HepG2 (cell line): ENCODE measurements around the gene ENPP1. TPM values are rescaled to one million over a fixed set of nuclear protein-coding genes. Genes with fewer than 3 reads are reported as not detected.
A peak's percentile ranks its signal among the peaks of the same experiment; 100 is the strongest.

Source experiments
- CENPBD1 ChIP-seq: sonication (generic); formaldehyde crosslinking; IDR thresholded peaks from 2 replicates; pipeline ENCODE4 v1.8.0; 2022; ENCODE audit warnings: missing genetic modification reagents, low read depth, mild to moderate bottlenecking, borderline replicate concordance
- DNMT3B ChIP-seq: conservative IDR thresholded peaks from 2 replicates; pipeline ENCODE4 v1.6.1; 2016; ENCODE audit warnings: missing biosample characterization, control low read depth
- HMGA1 ChIP-seq: sonication (generic); formaldehyde crosslinking; conservative IDR thresholded peaks from 2 replicates; pipeline ENCODE4 v1.4.0; 2020; ENCODE audit warnings: missing genetic modification reagents
- MAFG ChIP-seq: sonication (generic); formaldehyde crosslinking; IDR thresholded peaks from 2 replicates; pipeline ENCODE4 v1.5.1; 2020; ENCODE audit warnings: mild to moderate bottlenecking, missing genetic modification reagents
- MTERF4 ChIP-seq: sonication (generic); formaldehyde crosslinking; IDR thresholded peaks from 2 replicates; pipeline ENCODE4 v1.8.0; 2023; ENCODE audit warnings: mild to moderate bottlenecking, missing genetic modification reagents
- MYNN ChIP-seq: sonication (generic); formaldehyde crosslinking; IDR thresholded peaks from 2 replicates; pipeline ENCODE4 v1.4.0; 2020; ENCODE audit warnings: mild to moderate bottlenecking, low read depth, missing genetic modification reagents
- NFE2 ChIP-seq: sonication (generic); formaldehyde crosslinking; IDR thresholded peaks from 2 replicates; pipeline ENCODE4 v1.4.0; 2020; ENCODE audit warnings: missing genetic modification reagents
- RFX5 ChIP-seq: IDR thresholded peaks from 2 replicates; pipeline ENCODE4 v1.6.1; 2011; ENCODE audit warnings: low read depth, low read length, improper control_type of control experiment
- RFXANK ChIP-seq: IDR thresholded peaks from 2 replicates; pipeline ENCODE4 v1.6.1; 2016
- SAP130 ChIP-seq: IDR thresholded peaks from 2 replicates; pipeline ENCODE4 v1.6.1; 2016; ENCODE audit warnings: low read depth
- SIX1 ChIP-seq: sonication (generic); formaldehyde crosslinking; IDR thresholded peaks from 2 replicates; pipeline ENCODE4 v1.4.0; 2020; ENCODE audit warnings: missing genetic modification reagents, borderline replicate concordance
- SP4 ChIP-seq: sonication (generic); formaldehyde crosslinking; IDR thresholded peaks from 2 replicates; pipeline ENCODE4 v1.8.1; 2023; ENCODE audit warnings: mild to moderate bottlenecking, missing genetic modification reagents
- SRSF9 ChIP-seq: fragments of 200-400 bp; formaldehyde crosslinking; IDR thresholded peaks from 2 replicates; pipeline ENCODE4 v1.6.1; 2018; ENCODE audit warnings: borderline replicate concordance, mild to moderate bottlenecking, low read depth, low read length; ENCODE audit not compliant: insufficient read depth, poor library complexity, severe bottlenecking
- ZBTB2 ChIP-seq: sonication (generic); formaldehyde crosslinking; IDR thresholded peaks from 2 replicates; pipeline ENCODE4 v1.8.0; 2022; ENCODE audit warnings: low read depth, missing genetic modification reagents
- ZBTB8A ChIP-seq: sonication (generic); formaldehyde crosslinking; IDR thresholded peaks from 2 replicates; pipeline ENCODE4 v1.4.0; 2020; ENCODE audit warnings: mild to moderate bottlenecking, low read depth, missing genetic modification reagents, borderline replicate concordance
- ZFP36 ChIP-seq: fragments of 150-350 bp; IDR thresholded peaks from 2 replicates; pipeline ENCODE4 v1.6.1; 2018; ENCODE audit warnings: borderline replicate concordance, low read length, low read depth; ENCODE audit not compliant: partially characterized antibody
- ZFX ChIP-seq: sonication (generic); formaldehyde crosslinking; IDR thresholded peaks from 2 replicates; pipeline ENCODE4 v1.4.0; 2020; ENCODE audit warnings: mild to moderate bottlenecking, low read depth, missing genetic modification reagents, moderate library complexity
- ZNF142 ChIP-seq: sonication (generic); formaldehyde crosslinking; IDR thresholded peaks from 2 replicates; pipeline ENCODE4 v1.4.0; 2020; ENCODE audit warnings: missing genetic modification reagents
- ZNF143 ChIP-seq: sonication (generic); formaldehyde crosslinking; IDR thresholded peaks from 2 replicates; pipeline ENCODE4 v1.4.0; 2020; ENCODE audit warnings: missing genetic modification reagents
- ZNF264 ChIP-seq: sonication (generic); formaldehyde crosslinking; IDR thresholded peaks from 2 replicates; pipeline ENCODE4 v1.4.0; 2020; ENCODE audit warnings: missing genetic modification reagents
- ZNF747 ChIP-seq: sonication (generic); formaldehyde crosslinking; IDR thresholded peaks from 2 replicates; pipeline ENCODE4 v1.8.1; 2023; ENCODE audit warnings: missing genetic modification reagents, mild to moderate bottlenecking, borderline replicate concordance
- polyA plus RNA-seq, 8 experiments: library from polyadenylated mRNA; depleted of rRNA in 3 of 8; stranded (reverse) in 7 of 8; unstranded in 1 of 8; fragments of >200 nt; fragmentation: Illumina TruSeq in 4 of 8; extraction: Trizol in 4 of 8; gene quantifications; 2 replicates each; pipeline versions ENCODE4 v1.2.1 to v1.2.3, GENCODE V29; 2011 to 2016; ENCODE audit warnings: low read depth in 4 of 8, missing spikeins in 1 of 8, mixed read lengths in 1 of 8; ENCODE audit not compliant: insufficient read depth in 1 of 8
- total RNA-seq, 5 experiments: library from RNA; depleted of rRNA; stranded (reverse); fragments of >200 nt; fragmentation: Illumina TruSeq; extraction: Trizol; gene quantifications; 2 replicates each; pipeline ENCODE4 v1.2.3, GENCODE V29; 2016; ENCODE audit warnings: low read depth in 1 of 5

The ENPP1 gene
- total and polyA plus RNA-seq, 2 of the 13 experiments (the other 11 are each of a cell fraction or from before 2014, with no cell fraction given) = 56.5 to 160 TPM

- TF ChIP-seq ZNF142 (CRISPR knock-in tag) (no peak; the same call in 1 of the 2 replicates), MYNN (CRISPR knock-in tag) (0 out of 2 replicates have a peak, but pooled peaks have one; percentile 59), RFXANK (CRISPR knock-in tag) (peak; percentile 81; the same call in 1 of the 2 replicates), ZFP36 (no peak), ZBTB8A (CRISPR knock-in tag) (no peak), SRSF9 (no peak), ZBTB2 (no peak), SIX1 (CRISPR knock-in tag) (peak; percentile 92), ZNF747 (CRISPR knock-in tag) (no peak; the same call in 1 of the 2 replicates), RFX5 (peak; percentile 54; the same call in 1 of the 2 replicates), HMGA1 (CRISPR knock-in tag) (no peak), MAFG (CRISPR knock-in tag) (no peak), ZNF143 (CRISPR knock-in tag) (no peak), SP4 (no peak), ZNF264 (CRISPR knock-in tag) (peak; percentile 85; the same call in 1 of the 2 replicates), ZFX (CRISPR knock-in tag) (no peak), MTERF4 (CRISPR knock-in tag) (no peak), SAP130 (CRISPR knock-in tag) (peak; percentile 98), DNMT3B (CRISPR knock-in tag) (0 out of 2 replicates have a peak, but pooled peaks have one; percentile 71), CENPBD1 (CRISPR knock-in tag) (no peak), NFE2 (CRISPR knock-in tag) (no peak)
Measured at GRCh38 chr6:131844243-131844841, 36.5 kb downstream of the ENPP1 start (continued).
